Activated CD8-positive, alpha-beta memory T cell treated with anti-CD3 and anti-CD28 coated beads for 48 hours (primary cell): Measurements from ENCODE around the gene CCDC12.

ENCODE experiments used
- DNase-seq, 3 experiments: peaks; one replicate each; pipeline ENCODE4 v3.0.0-alpha.2; 2020; ENCODE audit warnings: low read depth in 2 of 3, low spot score in 2 of 3

The CCDC12 gene

GRCh38 chr3:46958467-46959160, 17.9 kb downstream of the CCDC12 start:
- no peak for DNase-seq

DNA sequence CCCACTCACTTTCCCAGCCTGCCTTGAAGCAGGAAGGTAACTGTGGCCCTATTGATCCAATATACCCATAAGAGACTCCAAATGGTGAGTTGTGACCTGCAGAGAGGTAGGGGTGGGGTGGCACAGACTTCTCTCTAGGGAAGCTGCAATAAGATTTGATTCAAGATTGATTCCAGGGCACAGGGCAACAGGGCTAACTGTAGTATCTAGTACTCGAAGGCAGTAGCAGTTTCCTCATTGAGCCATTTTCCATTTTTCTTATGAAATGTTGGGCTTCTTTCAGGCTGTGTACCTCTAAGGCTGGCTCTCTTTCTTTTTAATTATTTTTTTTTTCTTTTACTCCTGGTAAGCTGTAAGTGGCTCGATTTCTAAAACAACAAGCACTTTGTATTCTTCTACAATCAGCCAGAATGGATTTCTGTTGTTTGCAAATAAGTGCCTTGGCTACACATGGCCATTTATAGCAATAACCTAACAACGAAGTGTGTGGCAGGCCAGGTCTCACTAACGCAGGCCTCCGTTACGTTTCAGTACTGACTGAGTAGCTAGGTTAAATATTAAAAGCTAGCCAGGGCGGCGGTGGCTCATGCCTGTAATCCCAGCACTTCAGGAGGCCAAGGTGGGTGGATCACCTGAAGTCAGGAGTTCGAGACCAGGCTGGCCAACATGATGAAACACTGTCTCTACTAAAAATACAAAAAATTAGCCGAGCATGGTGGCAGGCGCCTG, 19.3 kb downstream of the CCDC12 start:
- DNase-seq: no peak

DNA sequence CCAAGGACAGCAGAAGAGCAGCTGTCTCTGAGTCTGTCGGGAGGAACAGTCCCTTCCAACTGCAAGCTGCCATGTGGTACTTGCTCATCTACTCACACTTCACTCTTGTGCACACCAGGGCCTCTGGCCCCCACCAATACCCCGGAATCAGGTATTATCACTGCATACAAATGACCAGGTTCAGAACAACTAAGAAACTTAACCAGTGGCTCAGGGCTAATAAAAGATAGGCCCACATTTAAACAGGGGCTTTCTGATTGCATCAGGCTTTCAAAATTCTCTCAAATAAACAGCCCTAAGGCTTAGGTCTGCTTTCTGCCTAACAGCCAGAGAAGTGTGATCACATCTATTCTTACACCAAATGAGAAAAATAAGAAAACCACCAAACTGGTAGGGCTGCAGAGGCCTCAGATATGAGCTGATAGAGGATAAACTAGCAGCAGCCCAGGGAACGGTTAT, 20.7 kb downstream of the CCDC12 start:
- no peak for DNase-seq

- no peak for DNase-seq
Measured at GRCh38 chr3:46955157-46955556, 21.4 kb downstream of the CCDC12 start.

GRCh38 chr3:46954178-46954577, 22.4 kb downstream of the CCDC12 start:
- DNase-seq: no peak

- DNase-seq: no peak
Measured at GRCh38 chr3:46953234-46954010, 23.1 kb downstream of the CCDC12 start.

DNA sequence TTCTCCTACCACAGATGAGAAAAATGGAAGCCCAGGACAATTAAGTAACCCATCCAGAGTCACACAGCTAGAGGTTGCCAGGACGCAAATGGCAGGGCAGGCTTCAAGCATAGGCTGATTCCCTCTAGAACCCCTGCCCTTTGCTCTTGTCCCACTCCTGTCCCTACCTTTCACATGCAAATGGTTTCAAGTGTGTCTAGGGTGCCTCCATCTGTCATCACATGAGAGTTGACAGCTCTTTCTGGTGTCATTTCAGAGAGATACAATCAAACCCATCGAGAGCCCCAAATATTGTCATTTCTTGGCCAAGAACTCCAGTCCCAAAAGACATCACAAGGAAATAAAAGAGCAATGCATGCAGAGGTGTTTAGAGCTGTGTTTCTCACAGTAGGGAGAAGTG, 23.7 kb downstream of the CCDC12 start:
- no peak for DNase-seq

DNA sequence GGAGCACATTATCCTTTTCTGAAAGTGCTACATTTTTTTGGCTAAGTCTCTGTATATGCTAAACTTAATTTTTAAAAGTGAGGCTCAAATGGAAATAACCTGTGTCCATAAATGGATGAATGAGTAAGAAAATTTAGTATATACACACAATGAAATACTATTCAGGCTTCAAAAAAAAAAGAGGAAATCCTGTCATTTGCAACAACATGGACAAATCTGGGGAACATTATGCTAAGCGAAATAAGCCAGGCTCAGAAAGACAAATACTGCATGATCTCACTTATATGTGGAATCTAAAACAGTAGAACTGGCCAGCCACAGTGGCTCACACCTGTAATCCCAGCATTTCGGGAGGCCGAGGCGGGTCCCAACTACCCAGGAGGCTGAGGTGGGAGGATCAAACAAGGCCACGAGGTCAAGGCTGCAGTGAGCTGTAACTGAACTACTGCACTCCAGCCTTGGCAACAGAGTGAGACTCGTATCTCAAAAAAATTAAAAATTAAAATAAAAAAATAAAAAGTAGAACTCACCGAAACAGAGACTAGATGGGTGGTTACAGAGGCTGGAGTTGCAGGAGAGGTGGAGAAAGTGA, 25.8 kb downstream of the CCDC12 start:
- DNase-seq: no peak

- DNase-seq: no peak
Measured at GRCh38 chr3:46950177-46950576, 26.4 kb downstream of the CCDC12 start.

DNA sequence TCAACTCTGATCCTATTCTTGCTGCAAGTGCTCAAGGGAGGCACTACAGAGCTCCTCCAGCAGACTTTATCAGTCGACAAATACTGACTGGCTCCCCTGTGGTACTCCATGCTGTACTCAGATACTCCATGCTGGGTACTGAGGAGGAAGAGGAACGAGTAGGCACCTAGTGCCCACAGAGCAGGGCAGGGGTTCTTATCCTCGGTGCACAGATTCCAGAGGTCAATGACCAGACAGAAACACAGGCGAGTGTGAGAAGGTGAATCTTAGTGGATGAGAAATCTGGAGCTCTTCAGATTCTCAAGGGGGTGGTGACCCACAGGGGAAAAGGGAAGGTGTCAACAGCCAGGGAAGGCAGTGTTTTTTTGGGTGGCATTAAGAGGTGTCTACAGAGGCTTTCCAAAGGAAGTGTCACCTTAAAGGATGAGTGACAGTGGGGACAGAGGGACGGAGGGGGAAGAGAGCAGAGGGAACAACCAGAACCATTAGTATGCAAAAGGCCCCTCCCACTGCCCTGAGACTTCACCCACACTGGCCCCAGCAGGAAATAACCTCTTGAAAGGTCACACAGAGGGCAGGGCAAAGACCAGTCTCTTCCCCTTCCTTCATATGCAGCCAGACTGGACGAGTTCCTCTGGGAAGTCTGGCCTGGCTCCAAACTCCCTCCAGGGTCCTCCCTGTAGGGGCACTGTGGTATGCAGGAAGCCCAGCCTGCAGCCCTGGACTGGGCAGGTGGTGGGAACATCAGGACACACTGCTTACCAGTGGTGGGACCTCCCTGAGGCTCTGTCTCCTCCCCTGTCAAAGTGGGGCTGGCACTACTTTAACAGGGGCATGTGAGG, 27.5 kb downstream of the CCDC12 start:
- DNase-seq: no peak

GRCh38 chr3:46947981-46948791, 28.4 kb downstream of the CCDC12 start:
- peak in 1 of 3 experiments; percentile 45 for DNase-seq

DNA sequence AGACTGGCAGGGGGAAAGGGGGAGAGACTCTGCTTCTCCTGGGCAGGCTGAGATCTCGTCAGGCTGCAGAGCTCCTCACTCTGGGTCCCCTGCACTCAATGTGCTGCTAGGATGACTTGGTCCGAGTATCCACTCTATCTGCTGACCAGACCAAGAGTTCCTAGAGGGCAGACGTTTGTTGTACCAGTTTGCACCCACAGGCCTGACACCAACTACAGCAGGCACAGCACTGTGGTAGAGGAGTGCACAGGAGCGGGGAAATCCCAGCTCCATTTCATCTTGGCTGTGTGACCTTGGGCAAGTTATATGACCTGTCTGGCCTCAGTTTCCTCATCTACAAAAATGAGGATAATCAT, 29.0 kb downstream of the CCDC12 start:
- DNase-seq: no peak

GRCh38 chr3:46946856-46947545, 29.5 kb downstream of the CCDC12 start:
- DNase-seq: peak in 1 of 3 experiments; percentile 42

DNA sequence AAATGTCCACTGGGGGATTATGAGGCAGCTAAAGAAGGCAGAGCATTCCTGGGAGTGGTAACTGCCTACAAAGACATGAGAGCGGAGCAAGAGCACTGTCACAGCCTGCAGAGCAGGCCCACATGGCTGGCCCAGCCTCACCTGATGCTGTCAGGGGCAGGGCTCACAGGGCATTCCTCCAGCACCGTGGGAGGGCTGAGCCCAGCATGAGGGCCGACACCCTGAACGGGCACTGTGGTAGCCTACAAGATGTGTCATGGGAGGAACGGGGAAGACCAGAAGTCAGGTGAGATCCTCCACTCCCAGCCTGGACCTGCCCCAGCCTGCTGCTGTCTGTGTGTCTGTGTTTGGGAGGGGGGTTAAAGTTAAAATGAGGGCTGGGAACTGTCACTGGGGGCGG, 30.1 kb downstream of the CCDC12 start:
- no peak for DNase-seq

DNA sequence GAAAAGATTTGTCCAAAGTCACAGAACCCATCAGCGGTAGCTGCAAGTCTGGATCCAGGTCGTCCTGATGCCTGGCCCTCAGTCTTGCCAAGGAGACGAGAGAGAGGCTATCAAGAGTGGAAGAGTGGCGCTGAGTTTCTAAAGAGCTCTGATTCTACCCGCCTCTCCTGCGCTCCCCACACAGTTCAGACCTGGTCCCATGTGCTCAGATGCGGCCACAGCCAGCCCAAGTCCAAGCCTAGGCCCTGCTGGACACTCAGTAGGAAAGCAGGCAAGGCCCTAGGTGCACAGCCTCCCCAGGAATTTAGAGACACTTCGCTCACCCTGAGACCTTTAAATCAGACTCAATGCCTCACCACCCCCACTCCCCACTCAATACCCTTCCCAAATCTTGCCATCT, 32.4 kb downstream of the CCDC12 start:
- DNase-seq: no peak

- DNase-seq: no peak
Measured at GRCh38 chr3:46943237-46944187, 33.0 kb downstream of the CCDC12 start.

- DNase-seq: no peak
Measured at GRCh38 chr3:46942481-46943236, 33.9 kb downstream of the CCDC12 start.
